Measurements from ENCODE around the gene SYAP1. TPM values are rescaled to one million over a fixed set of nuclear protein-coding genes. Genes with fewer than 3 reads are reported as not detected.
"Not testable (repeated sequence)": the region's sequence is repeated elsewhere in the genome, so short reads cannot be mapped to it uniquely, and the experiment has no call there.

Gene SYAP1
- polyA plus RNA-seq, 1 donor (not counting 4 experiments of a cell fraction or from before 2014, with no cell fraction given), result 20.3 TPM

DNA sequence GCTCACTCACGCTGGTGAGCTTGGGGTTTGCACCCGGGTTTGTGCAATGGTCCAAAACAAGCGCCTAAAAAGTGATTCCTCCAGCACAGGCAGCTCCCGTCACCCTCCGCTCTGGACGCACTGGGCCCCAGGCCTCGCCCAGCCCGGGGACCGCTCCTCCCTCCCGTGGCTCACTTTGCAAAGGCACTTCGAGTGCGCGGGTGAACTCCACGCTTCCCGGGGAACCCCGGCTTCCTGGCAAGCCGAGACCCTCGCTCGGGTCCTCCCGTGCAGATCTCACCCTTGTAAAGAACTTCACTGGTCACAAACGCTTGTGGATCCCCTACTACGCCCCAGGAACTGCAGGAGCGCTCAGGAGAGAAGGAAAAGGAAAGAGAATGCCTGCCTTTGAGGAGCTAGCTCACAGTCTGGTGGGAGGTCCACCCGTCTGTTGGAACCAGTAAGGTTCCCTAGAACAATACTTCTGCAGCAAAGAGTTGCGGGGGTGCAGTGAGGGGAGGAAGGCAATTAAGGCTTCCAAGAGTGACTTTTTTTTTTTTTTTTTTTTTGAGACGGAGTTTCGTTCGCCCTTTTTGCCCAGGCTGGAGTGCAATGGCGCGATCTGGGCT is 6.8 kb upstream of the SYAP1 start, which contains the start of gene CTPS2:
Gene CTPS2 (minus strand): TSS at position 122 of the 608 bp plus-strand sequence. CDS start 9,767 bp downstream, outside the sequence.
- dilution Hi-C loops (cut with MboI; ENCODE audit: extremely low pct_ligation_motif_present, low sequenced_read_pairs), result no loop called here
- DNase-seq (ENCODE audit: low read depth, low spot score), result no peak
- H3K27ac ChIP-seq (ENCODE audit: control insufficient read depth, insufficient read depth, low read length), result peak within 1 kb of the TSS; percentile 69
- no peaks in the 10 kb centered on the region for H3K9me3 ChIP-seq (ENCODE audit: control insufficient read depth, low read depth, low read length)
- H2AFZ ChIP-seq (ENCODE audit: control insufficient read depth, low read length), result peak within 1 kb of the TSS; percentile 96
- H3K79me2 ChIP-seq (ENCODE audit: control insufficient read depth, insufficient read depth, low read length), result no peaks in the 10 kb centered on the region
- H3K4me1 ChIP-seq (ENCODE audit: control insufficient read depth, extremely low read depth, insufficient read depth, low read length), result peaks cover 8% of the 10 kb centered on the region
- TF ChIP-seq, protein P1, sequence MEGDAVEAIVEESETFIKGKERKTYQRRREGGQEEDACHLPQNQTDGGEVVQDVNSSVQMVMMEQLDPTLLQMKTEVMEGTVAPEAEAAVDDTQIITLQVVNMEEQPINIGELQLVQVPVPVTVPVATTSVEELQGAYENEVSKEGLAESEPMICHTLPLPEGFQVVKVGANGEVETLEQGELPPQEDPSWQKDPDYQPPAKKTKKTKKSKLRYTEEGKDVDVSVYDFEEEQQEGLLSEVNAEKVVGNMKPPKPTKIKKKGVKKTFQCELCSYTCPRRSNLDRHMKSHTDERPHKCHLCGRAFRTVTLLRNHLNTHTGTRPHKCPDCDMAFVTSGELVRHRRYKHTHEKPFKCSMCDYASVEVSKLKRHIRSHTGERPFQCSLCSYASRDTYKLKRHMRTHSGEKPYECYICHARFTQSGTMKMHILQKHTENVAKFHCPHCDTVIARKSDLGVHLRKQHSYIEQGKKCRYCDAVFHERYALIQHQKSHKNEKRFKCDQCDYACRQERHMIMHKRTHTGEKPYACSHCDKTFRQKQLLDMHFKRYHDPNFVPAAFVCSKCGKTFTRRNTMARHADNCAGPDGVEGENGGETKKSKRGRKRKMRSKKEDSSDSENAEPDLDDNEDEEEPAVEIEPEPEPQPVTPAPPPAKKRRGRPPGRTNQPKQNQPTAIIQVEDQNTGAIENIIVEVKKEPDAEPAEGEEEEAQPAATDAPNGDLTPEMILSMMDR (optimal IDR thresholded peaks at IDR 0.05 in 1 of 3, IDR thresholded peaks at IDR 0.05 in 1 of 3, conservative IDR thresholded peaks at IDR 0.05 in 1 of 3; ENCODE audit: extremely low read depth in 1 of 3, insufficient read depth in 2 of 3, low read length in 3 of 3), result no peak
- peak; percentile 9 for TF ChIP-seq EZH2 (IDR thresholded peaks at IDR 0.05; ENCODE audit: low read length)
- H3K27me3 ChIP-seq (ENCODE audit: control insufficient read depth, extremely low read depth, insufficient read depth, low read length), result peaks cover 4% of the 10 kb centered on the region
- peak within 1 kb of the TSS; percentile 81 for H3K9ac ChIP-seq (ENCODE audit: control insufficient read depth, extremely low read depth, insufficient read depth, low read length)
- peak within 1 kb of the TSS; percentile 87 to 91 (median 89) for H3K4me3 ChIP-seq (ENCODE audit: control insufficient read depth in 2 of 3, extremely low read depth in 1 of 3, insufficient read depth in 2 of 3, low read depth in 1 of 3, low read length in 3 of 3)
- peak; percentile 46 for FAIRE-seq
- H3K9me1 ChIP-seq (ENCODE audit: control insufficient read depth, extremely low read depth, insufficient read depth, low read length), result no peaks in the 10 kb centered on the region
- no peaks in the 10 kb centered on the region for H4K20me1 ChIP-seq (ENCODE audit: control insufficient read depth, extremely low read depth, insufficient read depth, low read length)
- H3K4me2 ChIP-seq (ENCODE audit: control insufficient read depth, extremely low read depth, insufficient read depth, low read depth, low read length), result peak within 1 kb of the TSS; percentile 93
- peaks cover 0 to 1% of the 10 kb centered on the region in 2 experiments for H3K36me3 ChIP-seq (ENCODE audit: control insufficient read depth in 2 of 2, extremely low read depth in 1 of 2, insufficient read depth in 2 of 2, low read length in 2 of 2)

DNA sequence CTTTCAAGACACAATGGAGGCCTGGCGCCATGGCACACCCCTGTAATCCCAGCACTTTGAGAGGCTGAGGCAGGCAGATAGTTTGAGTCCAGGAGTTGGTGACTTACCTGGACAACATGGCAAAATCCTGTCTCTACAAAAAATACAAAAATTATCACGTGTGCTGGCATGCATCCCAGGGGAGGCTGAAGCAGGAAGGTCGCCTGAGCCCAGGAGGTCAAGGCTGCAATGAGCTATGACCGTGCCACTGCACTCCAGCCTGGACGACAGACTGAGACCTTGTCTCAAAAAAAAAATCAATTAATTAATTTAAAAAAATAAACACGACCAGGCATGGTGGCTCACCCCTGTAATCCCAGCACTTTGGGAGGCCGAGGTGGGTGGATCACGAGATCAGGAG is 4.9 kb upstream of the SYAP1 start:
- FAIRE-seq, result no peak
- no peak for TF ChIP-seq EZH2 (IDR thresholded peaks at IDR 0.05; ENCODE audit: low read length)
- TF ChIP-seq, protein P1 (optimal IDR thresholded peaks at IDR 0.05 in 1 of 3, IDR thresholded peaks at IDR 0.05 in 1 of 3, conservative IDR thresholded peaks at IDR 0.05 in 1 of 3; ENCODE audit: extremely low read depth in 1 of 3, insufficient read depth in 2 of 3, low read length in 3 of 3), result no peak

DNA sequence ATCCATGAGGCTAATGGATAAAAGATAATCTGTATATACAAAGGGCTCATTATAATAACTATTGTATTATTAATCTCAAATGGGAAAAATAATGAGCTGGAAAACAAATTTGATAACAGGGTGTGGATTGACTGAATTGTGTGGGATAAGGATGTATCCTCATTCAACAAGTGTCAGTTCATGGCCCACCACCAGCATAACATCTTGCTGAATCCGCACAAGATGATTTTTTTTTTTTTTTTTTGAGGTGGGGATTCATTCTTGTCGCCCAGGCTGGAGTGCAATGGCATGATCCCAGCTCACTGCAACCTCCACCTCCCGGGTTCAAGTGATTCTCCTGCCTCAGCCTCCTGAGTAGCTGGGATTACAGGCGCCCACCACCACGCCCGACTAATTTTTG is 3.8 kb upstream of the SYAP1 start:
- FAIRE-seq; H4K20me1 ChIP-seq (ENCODE audit: control insufficient read depth, extremely low read depth, insufficient read depth, low read length); DNase-seq (ENCODE audit: low read depth, low spot score); H3K27ac ChIP-seq (ENCODE audit: control insufficient read depth, insufficient read depth, low read length); H3K9ac ChIP-seq (ENCODE audit: control insufficient read depth, extremely low read depth, insufficient read depth, low read length); H3K9me3 ChIP-seq (ENCODE audit: control insufficient read depth, low read depth, low read length); H2AFZ ChIP-seq (ENCODE audit: control insufficient read depth, low read length); H3K27me3 ChIP-seq (ENCODE audit: control insufficient read depth, extremely low read depth, insufficient read depth, low read length); H3K36me3 ChIP-seq (ENCODE audit: control insufficient read depth in 2 of 2, extremely low read depth in 1 of 2, insufficient read depth in 2 of 2, low read length in 2 of 2); H3K9me1 ChIP-seq (ENCODE audit: control insufficient read depth, extremely low read depth, insufficient read depth, low read length); dilution Hi-C loops (cut with MboI; ENCODE audit: extremely low pct_ligation_motif_present, low sequenced_read_pairs); H3K4me2 ChIP-seq (ENCODE audit: control insufficient read depth, extremely low read depth, insufficient read depth, low read depth, low read length); H3K4me3 ChIP-seq (ENCODE audit: control insufficient read depth in 2 of 3, extremely low read depth in 1 of 3, insufficient read depth in 2 of 3, low read depth in 1 of 3, low read length in 3 of 3): not testable (repeated sequence)
- Histone ChIP-seq H3K4me1 (ENCODE audit: control insufficient read depth, extremely low read depth, insufficient read depth, low read length) (peaks cover 15% of the 10 kb centered on the region), H3K79me2 (ENCODE audit: control insufficient read depth, insufficient read depth, low read length) (peaks cover 11% of the 10 kb centered on the region)

More for the DNA sequence above, 4.9 kb upstream of the SYAP1 start:
- Histone ChIP-seq H3K9me3 (ENCODE audit: control insufficient read depth, low read depth, low read length) (no peaks in the 10 kb centered on the region), H3K27ac (ENCODE audit: control insufficient read depth, insufficient read depth, low read length) (no peak overlapping the region), H3K27me3 (ENCODE audit: control insufficient read depth, extremely low read depth, insufficient read depth, low read length) (peaks cover 4% of the 10 kb centered on the region), H3K4me3 (ENCODE audit: control insufficient read depth in 2 of 3, extremely low read depth in 1 of 3, insufficient read depth in 2 of 3, low read depth in 1 of 3, low read length in 3 of 3) (no peak overlapping the region), H3K36me3 (ENCODE audit: control insufficient read depth in 2 of 2, extremely low read depth in 1 of 2, insufficient read depth in 2 of 2, low read length in 2 of 2) (no peaks in the 10 kb centered on the region), H3K4me2 (ENCODE audit: control insufficient read depth, extremely low read depth, insufficient read depth, low read depth, low read length) (no peak overlapping the region), H3K9ac (ENCODE audit: control insufficient read depth, extremely low read depth, insufficient read depth, low read length) (no peak overlapping the region), H3K79me2 (ENCODE audit: control insufficient read depth, insufficient read depth, low read length) (peaks cover under 1% of the 10 kb centered on the region), H3K4me1 (ENCODE audit: control insufficient read depth, extremely low read depth, insufficient read depth, low read length) (peaks cover 11% of the 10 kb centered on the region), H3K9me1 (ENCODE audit: control insufficient read depth, extremely low read depth, insufficient read depth, low read length) (no peaks in the 10 kb centered on the region), H4K20me1 (ENCODE audit: control insufficient read depth, extremely low read depth, insufficient read depth, low read length) (no peaks in the 10 kb centered on the region), H2AFZ (ENCODE audit: control insufficient read depth, low read length) (no peak overlapping the region)
- dilution Hi-C loops (cut with MboI; ENCODE audit: extremely low pct_ligation_motif_present, low sequenced_read_pairs), result no loop called here
- no peak for DNase-seq (ENCODE audit: low read depth, low spot score)

DNA sequence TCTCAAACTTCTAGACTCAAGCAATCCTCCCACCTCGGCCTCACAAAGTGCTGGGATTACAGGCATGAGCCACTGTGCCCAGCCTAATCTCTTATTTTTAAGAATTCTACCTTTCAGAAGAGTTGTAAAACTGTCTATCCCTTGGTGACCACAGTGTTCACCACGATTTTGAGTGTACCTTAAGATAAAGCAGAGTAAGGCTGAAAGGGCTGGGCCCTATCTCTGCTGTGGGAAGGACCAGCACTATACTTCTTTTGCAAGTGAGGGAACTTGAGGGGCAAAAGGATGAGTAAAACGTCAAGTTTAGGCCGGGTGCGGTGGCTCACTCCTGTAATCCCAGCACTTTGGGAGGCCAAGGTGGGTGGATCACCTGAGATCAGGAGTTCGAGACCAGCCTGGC is 3.0 kb upstream of the SYAP1 start:
- H3K36me3 ChIP-seq (ENCODE audit: control insufficient read depth in 2 of 2, extremely low read depth in 1 of 2, insufficient read depth in 2 of 2, low read length in 2 of 2); H3K9me1 ChIP-seq (ENCODE audit: control insufficient read depth, extremely low read depth, insufficient read depth, low read length); H2AFZ ChIP-seq (ENCODE audit: control insufficient read depth, low read length); H3K4me3 ChIP-seq (ENCODE audit: control insufficient read depth in 2 of 3, extremely low read depth in 1 of 3, insufficient read depth in 2 of 3, low read depth in 1 of 3, low read length in 3 of 3); H3K4me2 ChIP-seq (ENCODE audit: control insufficient read depth, extremely low read depth, insufficient read depth, low read depth, low read length); FAIRE-seq; dilution Hi-C loops (cut with MboI; ENCODE audit: extremely low pct_ligation_motif_present, low sequenced_read_pairs); DNase-seq (ENCODE audit: low read depth, low spot score); H4K20me1 ChIP-seq (ENCODE audit: control insufficient read depth, extremely low read depth, insufficient read depth, low read length); H3K27ac ChIP-seq (ENCODE audit: control insufficient read depth, insufficient read depth, low read length); H3K27me3 ChIP-seq (ENCODE audit: control insufficient read depth, extremely low read depth, insufficient read depth, low read length); H3K9me3 ChIP-seq (ENCODE audit: control insufficient read depth, low read depth, low read length); H3K9ac ChIP-seq (ENCODE audit: control insufficient read depth, extremely low read depth, insufficient read depth, low read length): not testable (repeated sequence)
- Histone ChIP-seq H3K4me1 (ENCODE audit: control insufficient read depth, extremely low read depth, insufficient read depth, low read length) (peaks cover 11% of the 10 kb centered on the region), H3K79me2 (ENCODE audit: control insufficient read depth, insufficient read depth, low read length) (peaks cover 19% of the 10 kb centered on the region)

Data from keratinocyte (primary cell).